Omental fat pad (tissue), 4 donors: ENCODE measurements around the gene KCNIP4. TPM values are rescaled to one million over a fixed set of nuclear protein-coding genes. Genes with fewer than 3 reads are reported as not detected.

Experiments
- ATAC-seq: fragments of 150-250 bp; one replicate; pipeline ENCODE4 v1.9.1; 2016; ENCODE audit warnings: mild to moderate bottlenecking, moderate library complexity; ENCODE audit not compliant: low FRiP score
- DNase-seq: peaks from one replicate; pipeline ENCODE4 v3.0.0-alpha.2; 2019; ENCODE audit warnings: low spot score
- CTCF ChIP-seq, 3 donors: fragments of 450-650 bp; IDR thresholded peaks; one replicate each; pipeline ENCODE4 v1.5.1; 2016 to 2017; ENCODE audit warnings: antibody characterized with exemption in 3 of 3, mild to moderate bottlenecking in 3 of 3, moderate library complexity in 2 of 3
- total RNA-seq, 4 donors: library from RNA; depleted of rRNA; stranded (reverse); fragments of >200 nt; gene quantifications; one replicate each; pipeline ENCODE4 v1.1.0, GENCODE V29; 2016

KCNIP4 gene
- total RNA-seq, 4 donors from 2014 or later: 0.37 TPM; not detected in 3

DNA sequence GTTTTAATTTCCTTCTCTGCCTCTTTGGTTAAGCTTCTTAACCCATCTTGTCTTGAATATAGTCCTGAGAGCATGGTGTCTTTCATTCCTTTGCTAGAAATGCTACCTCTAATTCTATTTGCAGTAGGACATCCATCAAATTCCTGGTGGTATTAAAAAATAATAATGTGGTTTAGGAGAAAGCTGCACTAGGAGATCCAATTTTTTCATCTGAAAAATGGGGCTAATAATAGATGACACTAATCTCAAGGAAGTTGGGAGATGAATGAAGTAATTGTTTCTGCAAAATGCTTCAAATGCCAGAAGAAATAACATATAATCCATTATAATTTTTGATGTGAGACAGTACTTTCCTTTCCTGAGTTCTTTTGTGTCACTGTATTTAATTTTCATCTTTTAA lies 1053.4 kb downstream of the KCNIP4 start:
- no peak for ATAC-seq
- no peak for DNase-seq
- TF ChIP-seq CTCF (IDR thresholded peaks at IDR 0.05): no peak

DNA sequence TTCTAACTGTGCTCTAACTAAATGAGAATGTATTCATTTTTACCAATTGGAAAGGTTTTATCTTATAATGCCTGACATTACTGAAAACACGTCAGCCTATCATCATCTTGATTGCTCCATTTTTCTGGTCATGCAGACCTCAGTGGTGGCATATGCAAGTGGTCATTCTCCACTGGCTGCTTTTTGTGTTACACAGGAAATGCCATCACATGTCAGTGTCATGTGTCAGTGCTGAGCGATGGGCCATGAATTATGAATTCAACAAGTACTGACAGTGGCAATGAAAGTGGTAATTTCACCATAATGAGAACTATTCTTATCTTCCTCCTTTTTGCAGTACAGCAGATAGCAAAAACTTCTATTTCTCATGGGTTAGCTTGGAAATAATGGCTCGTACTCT lies 1057.8 kb downstream of the KCNIP4 start:
- no peak for TF ChIP-seq CTCF (IDR thresholded peaks at IDR 0.05)
- no peak for ATAC-seq

DNA sequence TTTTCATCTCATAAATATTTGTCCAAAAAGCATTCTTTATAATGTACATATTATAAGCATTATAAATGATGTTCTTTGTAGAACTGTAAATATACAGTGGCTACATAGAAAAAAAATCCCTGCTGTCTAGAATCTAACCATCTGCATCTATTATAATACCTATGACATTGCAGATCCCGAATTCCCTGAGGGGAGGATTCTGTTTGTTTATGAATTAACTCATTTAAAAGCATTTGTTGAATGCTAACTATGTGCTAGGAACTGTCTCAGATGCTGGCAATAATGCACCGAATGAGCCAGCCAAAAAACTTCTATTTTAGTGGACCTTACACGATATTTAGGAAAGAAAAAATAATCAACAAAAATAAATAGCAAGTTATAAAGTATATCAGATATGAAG lies 1058.7 kb downstream of the KCNIP4 start:
- DNase-seq (no peak), ATAC-seq (no peak)
- TF ChIP-seq CTCF (IDR thresholded peaks at IDR 0.05): no peak

More for the DNA sequence above, 1057.8 kb downstream of the KCNIP4 start:
- no peak for DNase-seq

GRCh38 chr4:20883677-20884076 lies 1064.9 kb downstream of the KCNIP4 start:
- TF ChIP-seq CTCF (IDR thresholded peaks at IDR 0.05): no peak
- no peak for ATAC-seq
- no peak for DNase-seq

- ATAC-seq (no peak), DNase-seq (no peak)
- no peak for TF ChIP-seq CTCF (IDR thresholded peaks at IDR 0.05)
These were observed 1065.3 kb downstream of the KCNIP4 start for GRCh38 chr4:20883231-20883630.

GRCh38 chr4:20882500-20882899 lies 1066.1 kb downstream of the KCNIP4 start:
- DNase-seq (no peak), ATAC-seq (no peak)
- no peak for TF ChIP-seq CTCF (IDR thresholded peaks at IDR 0.05)

- TF ChIP-seq CTCF (IDR thresholded peaks at IDR 0.05): no peak
- ATAC-seq (no peak), DNase-seq (no peak)
These were observed 1066.9 kb downstream of the KCNIP4 start for GRCh38 chr4:20881658-20882057.
